Endothelial cell of umbilical vein (primary cell): ENCODE results near the gene ZNF723. TPM values are rescaled to one million over a fixed set of nuclear protein-coding genes. Genes with fewer than 3 reads are reported as not detected.

Experiments
- BruUV-seq: library from RNA; stranded (reverse); fragments of 400-500 nt; replicated peaks from 2 replicates; lab custom pipeline; 2021; lab: Mats Ljungman, UMichigan
- CTCF ChIA-PET: fragments of 300-600, 350-600 bp; sonication (Branson Sonifier 250); formaldehyde crosslinking; loops from one replicate; lab custom pipeline; 2021; ENCODE audit warnings: antibody characterized with exemption, inconsistent platforms; lab: Charles Lee
- POLR2A ChIA-PET: fragments of 300-600, 350-600 bp; sonication (Branson Sonifier 250); formaldehyde crosslinking; loops from one replicate; lab custom pipeline; 2021; ENCODE audit warnings: antibody characterized with exemption, inconsistent platforms; lab: Charles Lee
- DNase-seq: peaks from one replicate; pipeline ENCODE4 v3.0.0-alpha.2; 2011; ENCODE audit warnings: low read depth, low spot score
- FAIRE-seq: peaks from 2 replicates; lab custom pipeline; 2011; peaks lifted over from hg19 to GRCh38; lab: Jason Lieb, UNC
- H2AFZ ChIP-seq: 2 replicates; pipeline ENCODE4 v1.6.0; 2012; ENCODE audit warnings: low read depth, low read length, control low read depth, inconsistent platforms
- H3K27ac ChIP-seq: 2 replicates; pipeline ENCODE4 v1.5.1; 2011; ENCODE audit warnings: low read depth, mild to moderate bottlenecking, control low read depth, low read length, moderate library complexity; ENCODE audit not compliant: insufficient read depth
- H3K27me3 ChIP-seq, 2 experiments: 2 replicates each; pipeline versions ENCODE4 v1.6.0 to v1.6.1; 2011; ENCODE audit warnings: low read length in 2 of 2, mixed read lengths in 1 of 2; ENCODE audit not compliant: control insufficient read depth in 2 of 2, insufficient read depth in 2 of 2
- H3K36me3 ChIP-seq, 2 experiments: 2 replicates in 1 of 2; 3 replicates in 1 of 2; pipeline ENCODE4 v1.5.1; 2011; ENCODE audit warnings: low read length in 2 of 2, mild to moderate bottlenecking in 1 of 2, moderate library complexity in 1 of 2; ENCODE audit not compliant: control insufficient read depth in 2 of 2, insufficient read depth in 2 of 2; ENCODE audit errors: extremely low read depth in 1 of 2
- H3K4me1 ChIP-seq: 3 replicates; pipeline ENCODE4 v1.5.1; 2011; ENCODE audit warnings: mild to moderate bottlenecking, low read length; ENCODE audit not compliant: control insufficient read depth, insufficient read depth; ENCODE audit errors: extremely low read depth
- H3K4me2 ChIP-seq: 2 replicates; pipeline ENCODE4 v1.6.1; 2011; ENCODE audit warnings: low read length, control low read depth, mixed read lengths; ENCODE audit not compliant: insufficient read depth
- H3K4me3 ChIP-seq, 3 experiments: fragments of 200-600 bp in 1 of 3; sonication (generic), shearing (Covaris generic) in 1 of 3; replicated peaks in 1 of 3; 2 replicates each; pipeline ENCODE4 v1.5.1; 2011 to 2016; ENCODE audit warnings: control low read depth in 3 of 3, low read length in 3 of 3, mild to moderate bottlenecking in 2 of 3, inconsistent platforms in 1 of 3, low read depth in 1 of 3, moderate library complexity in 1 of 3; ENCODE audit not compliant: insufficient read depth in 1 of 3
- H3K79me2 ChIP-seq: 2 replicates; pipeline ENCODE4 v1.6.0; 2012; ENCODE audit warnings: low read length, inconsistent platforms; ENCODE audit not compliant: control insufficient read depth, insufficient read depth
- H3K9ac ChIP-seq: replicated peaks from 2 replicates; pipeline ENCODE3; 2011; ENCODE audit warnings: low read length, control low read depth; ENCODE audit not compliant: insufficient read depth; ENCODE audit errors: extremely low read depth
- H3K9me1 ChIP-seq: replicated peaks from 3 replicates; pipeline ENCODE4 v1.6.0; 2011; ENCODE audit warnings: mild to moderate bottlenecking, low read length; ENCODE audit not compliant: control insufficient read depth, insufficient read depth; ENCODE audit errors: extremely low read depth
- H3K9me3 ChIP-seq: replicated peaks from 2 replicates; pipeline ENCODE4 v1.5.1; 2012; ENCODE audit warnings: low read length, inconsistent platforms; ENCODE audit not compliant: control insufficient read depth, insufficient read depth
- H4K20me1 ChIP-seq: replicated peaks from 2 replicates; pipeline ENCODE3; 2011; ENCODE audit warnings: mild to moderate bottlenecking, low read length; ENCODE audit not compliant: control insufficient read depth, insufficient read depth; ENCODE audit errors: extremely low read depth
- EZH2 ChIP-seq: IDR thresholded peaks from 2 replicates; pipeline ENCODE4 v1.6.1; 2012; ENCODE audit warnings: borderline replicate concordance, low read depth, mild to moderate bottlenecking, moderate library complexity, low read length, inconsistent platforms; ENCODE audit not compliant: severe bottlenecking
- FOS ChIP-seq: IDR thresholded peaks from 2 replicates; pipeline ENCODE4 v1.6.1; 2011; ENCODE audit warnings: mild to moderate bottlenecking, low read length, moderate library complexity, borderline replicate concordance; ENCODE audit not compliant: insufficient read depth
- GATA2 ChIP-seq: IDR thresholded peaks from 2 replicates; pipeline ENCODE4 v1.7.0; 2011; ENCODE audit warnings: low read depth, mild to moderate bottlenecking, moderate library complexity, mixed read lengths, low read length; ENCODE audit not compliant: insufficient read length, insufficient read depth
- JUN ChIP-seq: IDR thresholded peaks from 2 replicates; pipeline ENCODE4 v1.6.1; 2011; ENCODE audit warnings: borderline replicate concordance, low read depth; ENCODE audit not compliant: insufficient read length, insufficient read depth
- MYC ChIP-seq: IDR thresholded peaks from one replicate; pipeline ENCODE4 v1.6.1; 2011; ENCODE audit warnings: mild to moderate bottlenecking, low read depth, low read length
- POLR2A ChIP-seq: IDR thresholded peaks from 2 replicates; pipeline ENCODE4 v1.6.1; 2012; ENCODE audit warnings: low read depth, mild to moderate bottlenecking, control low read depth, low read length
- POLR2AphosphoS5 ChIP-seq: IDR thresholded peaks from 2 replicates; pipeline ENCODE4 v1.6.1; 2012; ENCODE audit warnings: low read depth, mild to moderate bottlenecking, control low read depth, low read length, moderate library complexity; ENCODE audit not compliant: insufficient read depth
- dilution Hi-C: fragments of 300-500 bp; cut with MboI; formaldehyde crosslinking; loops from one replicate; pipeline ENCODE4 v1.15.0; 2019; ENCODE audit warnings: low sequenced_read_pairs; ENCODE audit not compliant: extremely low pct_ligation_motif_present
- intact Hi-C: fragments of 100-400 bp; cut with micrococcal nuclease; formaldehyde crosslinking; loops from one replicate; pipeline ENCODE4 v1.10.0; 2022
- polyA plus RNA-seq, 4 experiments: library from polyadenylated mRNA; depleted of rRNA in 3 of 4; stranded (reverse) in 3 of 4; unstranded in 1 of 4; fragments of >200 nt; gene quantifications; 2 replicates each; pipeline versions ENCODE4 v1.2.1 to v1.2.3, GENCODE V29; 2011 to 2012; ENCODE audit warnings: missing spikeins in 1 of 4
- total RNA-seq: library from RNA; stranded (reverse); gene quantifications from 2 replicates; pipeline ENCODE4 v1.2.3, GENCODE V29; 2021
- TF ChIP-seq, protein P1 (sequence below), 2 donors: IDR thresholded peaks; 1 replicate in 1 of 2; 2 replicates in 1 of 2; pipeline ENCODE4 v1.5.1; 2011; ENCODE audit warnings: low read length in 2 of 2, mild to moderate bottlenecking in 2 of 2, moderate library complexity in 2 of 2, control low read depth in 1 of 2, inconsistent platforms in 1 of 2, low read depth in 1 of 2; ENCODE audit not compliant: insufficient read depth in 1 of 2; ENCODE audit errors: extremely low read depth in 1 of 2
- TF ChIP-seq, protein P2 (sequence below): IDR thresholded peaks from 2 replicates; pipeline ENCODE4 v1.6.1; 2011; ENCODE audit not compliant: insufficient read depth, insufficient read length

ZNF723 gene
- total and polyA plus RNA-seq, 2 donors (not counting 3 experiments of a cell fraction or from before 2014, with no cell fraction given), result not detected

DNA sequence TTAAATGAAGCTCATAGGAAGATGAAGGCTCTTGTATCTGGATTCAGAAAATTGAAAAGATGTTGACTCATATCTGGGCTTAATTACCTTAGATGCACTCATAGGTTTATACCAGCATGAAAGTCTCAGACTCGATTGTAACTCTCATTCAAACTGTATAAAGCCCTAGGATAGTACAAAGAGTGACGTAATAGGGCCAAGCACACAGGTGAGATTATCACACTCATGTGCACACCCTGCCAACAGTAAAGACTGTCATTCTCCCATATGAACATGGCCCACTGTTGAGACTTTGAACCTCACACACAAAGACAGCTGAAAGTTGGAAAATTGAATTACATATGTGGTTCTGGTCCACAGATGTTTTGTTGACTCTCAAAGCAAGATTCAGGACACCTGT is 18.0 kb upstream of the ZNF723 start:
- Histone ChIP-seq H3K4me3 (no peak overlapping the region), H3K9me1 (no peaks in the 10 kb centered on the region), H4K20me1 (no peaks in the 10 kb centered on the region), H3K27me3 (no peaks in the 10 kb centered on the region), H3K9ac (no peak overlapping the region), H3K79me2 (no peaks in the 10 kb centered on the region), H2AFZ (no peak overlapping the region), H3K36me3 (no peaks in the 10 kb centered on the region), H3K4me2 (no peak overlapping the region), H3K4me1 (no peaks in the 10 kb centered on the region), H3K27ac (no peak overlapping the region), H3K9me3 (peaks cover 4% of the 10 kb centered on the region)
- POLR2A ChIA-PET, result no interaction called here
- intact Hi-C loops (no loop called here), dilution Hi-C loops (no loop called here)
- BruUV-seq, result no TSS peak
- CTCF ChIA-PET, result no interaction called here
- FAIRE-seq (no peak), DNase-seq (no peak)
- TF ChIP-seq, protein P1, sequence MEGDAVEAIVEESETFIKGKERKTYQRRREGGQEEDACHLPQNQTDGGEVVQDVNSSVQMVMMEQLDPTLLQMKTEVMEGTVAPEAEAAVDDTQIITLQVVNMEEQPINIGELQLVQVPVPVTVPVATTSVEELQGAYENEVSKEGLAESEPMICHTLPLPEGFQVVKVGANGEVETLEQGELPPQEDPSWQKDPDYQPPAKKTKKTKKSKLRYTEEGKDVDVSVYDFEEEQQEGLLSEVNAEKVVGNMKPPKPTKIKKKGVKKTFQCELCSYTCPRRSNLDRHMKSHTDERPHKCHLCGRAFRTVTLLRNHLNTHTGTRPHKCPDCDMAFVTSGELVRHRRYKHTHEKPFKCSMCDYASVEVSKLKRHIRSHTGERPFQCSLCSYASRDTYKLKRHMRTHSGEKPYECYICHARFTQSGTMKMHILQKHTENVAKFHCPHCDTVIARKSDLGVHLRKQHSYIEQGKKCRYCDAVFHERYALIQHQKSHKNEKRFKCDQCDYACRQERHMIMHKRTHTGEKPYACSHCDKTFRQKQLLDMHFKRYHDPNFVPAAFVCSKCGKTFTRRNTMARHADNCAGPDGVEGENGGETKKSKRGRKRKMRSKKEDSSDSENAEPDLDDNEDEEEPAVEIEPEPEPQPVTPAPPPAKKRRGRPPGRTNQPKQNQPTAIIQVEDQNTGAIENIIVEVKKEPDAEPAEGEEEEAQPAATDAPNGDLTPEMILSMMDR (IDR thresholded peaks at IDR 0.05; ENCODE audit: extremely low read depth in 1 of 2, insufficient read depth in 1 of 2, low read depth in 1 of 2, low read length in 2 of 2), result no peak
- TF ChIP-seq JUN, result no peak
- TF ChIP-seq POLR2A, result no peak
- TF ChIP-seq MYC, result no peak
- TF ChIP-seq EZH2, result no peak
- TF ChIP-seq, protein P2, sequence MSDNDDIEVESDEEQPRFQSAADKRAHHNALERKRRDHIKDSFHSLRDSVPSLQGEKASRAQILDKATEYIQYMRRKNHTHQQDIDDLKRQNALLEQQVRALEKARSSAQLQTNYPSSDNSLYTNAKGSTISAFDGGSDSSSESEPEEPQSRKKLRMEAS, result no peak
- TF ChIP-seq POLR2AphosphoS5, result no peak
- no peak for TF ChIP-seq FOS
- TF ChIP-seq GATA2, result no peak
